ENCODE data around the gene USP31. TPM values are rescaled to one million over a fixed set of nuclear protein-coding genes. Genes with fewer than 3 reads are reported as not detected.

The USP31 gene
- total and polyA plus RNA-seq, 2 of the 8 experiments (the other 6 are each of a cell fraction or from before 2014, with no cell fraction given) = 6.7 to 19.0 TPM

- TF ChIP-seq SRF (IDR thresholded peaks at IDR 0.05; ENCODE audit: low read depth, low read length) (no peak), SAP30 (IDR thresholded peaks at IDR 0.05; ENCODE audit: insufficient read depth, insufficient replicate concordance, low read length) (no peak), CHD2 (IDR thresholded peaks at IDR 0.05; ENCODE audit: low read length) (no peak), CHD1 (IDR thresholded peaks at IDR 0.05; ENCODE audit: low read depth, low read length) (no peak), SP4 (IDR thresholded peaks at IDR 0.05; ENCODE audit: low read length) (no peak)
Measured at GRCh38 chr16:23141033-23141432, 8.2 kb downstream of the USP31 start (continued).
